Natural killer cell (primary cell): ENCODE measurements around the gene CCDC39. TPM values are rescaled to one million over a fixed set of nuclear protein-coding genes. Genes with fewer than 3 reads are reported as not detected.

Source experiments
- ATAC-seq, 3 donors: fragments of 150-1000 bp in 2 of 3; fragments of 200-7000 bp in 1 of 3; cut with Tn5 transposase; 1 replicate in 1 of 3; 2 replicates in 2 of 3; pipeline ENCODE4 v1.10.0; 2021; ENCODE audit warnings: mild to moderate bottlenecking in 2 of 3, moderate library complexity in 2 of 3
- DNase-seq, 2 donors: peaks; one replicate each; pipeline versions ENCODE4 v3.0.0 to v3.0.0-alpha.2; 2013 to 2021; ENCODE audit warnings: mixed read lengths in 1 of 2
- H3K27ac ChIP-seq: one replicate; pipeline ENCODE4 v1.5.1; 2013; ENCODE audit warnings: mild to moderate bottlenecking, low read length
- H3K27me3 ChIP-seq: one replicate; pipeline ENCODE4 v1.6.1; 2013; ENCODE audit warnings: low read length; ENCODE audit not compliant: control insufficient read depth, insufficient read depth
- H3K36me3 ChIP-seq: one replicate; pipeline ENCODE4 v1.6.1; 2013; ENCODE audit warnings: low read length; ENCODE audit not compliant: control insufficient read depth, insufficient read depth
- H3K4me1 ChIP-seq: one replicate; pipeline ENCODE4 v1.6.1; 2013; ENCODE audit warnings: low read length; ENCODE audit not compliant: control insufficient read depth, insufficient read depth
- H3K4me3 ChIP-seq: one replicate; pipeline ENCODE4 v1.5.1; 2013; ENCODE audit warnings: low read length
- H3K9me3 ChIP-seq: one replicate; pipeline ENCODE4 v1.6.1; 2013; ENCODE audit warnings: low read length; ENCODE audit not compliant: control insufficient read depth, insufficient read depth
- H3K27ac Mint-ChIP-seq, 2 donors: one replicate each; pipeline ENCODE4 v1.8.0; 2022; ENCODE audit warnings: mild to moderate bottlenecking in 2 of 2, mixed read lengths in 2 of 2, moderate library complexity in 1 of 2
- H3K27me3 Mint-ChIP-seq, 2 donors: one replicate each; pipeline ENCODE4 v1.8.0; 2022; ENCODE audit warnings: low read depth in 2 of 2, mixed read lengths in 2 of 2
- H3K36me3 Mint-ChIP-seq: one replicate; pipeline ENCODE4 v1.8.0; 2022; ENCODE audit warnings: mixed read lengths
- H3K4me1 Mint-ChIP-seq, 2 donors: one replicate each; pipeline ENCODE4 v1.8.0; 2022; ENCODE audit warnings: mixed read lengths in 2 of 2
- H3K4me3 Mint-ChIP-seq: one replicate; pipeline ENCODE4 v1.8.0; 2022; ENCODE audit warnings: mild to moderate bottlenecking, moderate library complexity, mixed read lengths
- H3K9me3 Mint-ChIP-seq, 2 donors: one replicate each; pipeline ENCODE4 v1.8.0; 2022; ENCODE audit warnings: mixed read lengths in 2 of 2
- WGBS: methylation state at CpG from one replicate; pipeline ENCODE4 v1.1.7; 2013; ENCODE audit warnings: missing lambda C conversion rate; ENCODE audit not compliant: insufficient coverage; 5-methylcytosine and 5-hydroxymethylcytosine counted together
- intact Hi-C: fragments of 100-400 bp; cut with micrococcal nuclease; formaldehyde crosslinking; loops from one replicate; pipeline ENCODE4 v1.14.2; 2022
- total RNA-seq, 4 donors: library from RNA; stranded (reverse); fragments of 120-200 nt in 1 of 4; gene quantifications; one replicate each; pipeline versions ENCODE4 v1.2.3 to v1.2.4, GENCODE V29; 2013 to 2022
- TF ChIP-seq, protein P1 (sequence below): fragments of 200-600 bp; IDR thresholded peaks from one replicate; pipeline ENCODE4 v1.8.0; 2022; ENCODE audit warnings: antibody characterized with exemption

CCDC39 gene
- total RNA-seq, 3 donors from 2014 or later (not counting 1 experiment from before 2014, with no cell fraction given), result not detected

DNA sequence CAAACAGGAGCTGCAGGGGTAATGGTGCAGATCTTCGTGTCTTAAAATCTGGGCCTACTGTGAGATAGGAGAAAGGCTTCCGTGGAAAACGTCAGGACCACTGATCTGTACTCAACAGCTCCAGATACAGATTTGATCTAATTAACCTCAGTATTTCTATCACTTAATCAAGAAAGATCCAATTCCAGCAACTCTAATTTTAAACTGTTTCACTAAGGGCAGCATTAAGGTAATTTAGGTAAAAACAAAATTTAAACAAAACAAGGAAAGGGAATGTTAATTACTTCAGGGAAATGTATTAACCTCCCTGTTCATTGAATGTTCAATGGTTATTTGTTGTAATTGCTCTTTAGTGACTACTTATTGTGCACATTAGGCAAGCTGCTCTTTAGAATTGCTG, 103.7 kb downstream of the CCDC39 start:
- intact Hi-C loops, result no loop called here
- Histone ChIP-seq H3K27me3 (peaks cover 6% of the 10 kb centered on the region), H3K27ac (no peak overlapping the region), H3K4me3 (no peak overlapping the region), H3K36me3 (no peaks in the 10 kb centered on the region), H3K9me3 (no peaks in the 10 kb centered on the region), H3K4me1 (no peaks in the 10 kb centered on the region)
- peaks cover 0 to 2% of the 10 kb centered on the region in 2 donors for H3K9me3 Mint-ChIP-seq
- DNase-seq, result no peak
- H3K4me1 Mint-ChIP-seq, result no peaks in the 10 kb centered on the region
- WGBS, result 92% methylated on average over 3 of the region's 3 CpGs
- TF ChIP-seq, protein P1, sequence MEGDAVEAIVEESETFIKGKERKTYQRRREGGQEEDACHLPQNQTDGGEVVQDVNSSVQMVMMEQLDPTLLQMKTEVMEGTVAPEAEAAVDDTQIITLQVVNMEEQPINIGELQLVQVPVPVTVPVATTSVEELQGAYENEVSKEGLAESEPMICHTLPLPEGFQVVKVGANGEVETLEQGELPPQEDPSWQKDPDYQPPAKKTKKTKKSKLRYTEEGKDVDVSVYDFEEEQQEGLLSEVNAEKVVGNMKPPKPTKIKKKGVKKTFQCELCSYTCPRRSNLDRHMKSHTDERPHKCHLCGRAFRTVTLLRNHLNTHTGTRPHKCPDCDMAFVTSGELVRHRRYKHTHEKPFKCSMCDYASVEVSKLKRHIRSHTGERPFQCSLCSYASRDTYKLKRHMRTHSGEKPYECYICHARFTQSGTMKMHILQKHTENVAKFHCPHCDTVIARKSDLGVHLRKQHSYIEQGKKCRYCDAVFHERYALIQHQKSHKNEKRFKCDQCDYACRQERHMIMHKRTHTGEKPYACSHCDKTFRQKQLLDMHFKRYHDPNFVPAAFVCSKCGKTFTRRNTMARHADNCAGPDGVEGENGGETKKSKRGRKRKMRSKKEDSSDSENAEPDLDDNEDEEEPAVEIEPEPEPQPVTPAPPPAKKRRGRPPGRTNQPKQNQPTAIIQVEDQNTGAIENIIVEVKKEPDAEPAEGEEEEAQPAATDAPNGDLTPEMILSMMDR, result no peak
- H3K36me3 Mint-ChIP-seq, result no peaks in the 10 kb centered on the region
- no peak overlapping the region for H3K4me3 Mint-ChIP-seq
- ATAC-seq, result no peak
- H3K27ac Mint-ChIP-seq, result no peak overlapping the region
- H3K27me3 Mint-ChIP-seq, result peaks cover 10 to 12% of the 10 kb centered on the region in 2 donors

DNA sequence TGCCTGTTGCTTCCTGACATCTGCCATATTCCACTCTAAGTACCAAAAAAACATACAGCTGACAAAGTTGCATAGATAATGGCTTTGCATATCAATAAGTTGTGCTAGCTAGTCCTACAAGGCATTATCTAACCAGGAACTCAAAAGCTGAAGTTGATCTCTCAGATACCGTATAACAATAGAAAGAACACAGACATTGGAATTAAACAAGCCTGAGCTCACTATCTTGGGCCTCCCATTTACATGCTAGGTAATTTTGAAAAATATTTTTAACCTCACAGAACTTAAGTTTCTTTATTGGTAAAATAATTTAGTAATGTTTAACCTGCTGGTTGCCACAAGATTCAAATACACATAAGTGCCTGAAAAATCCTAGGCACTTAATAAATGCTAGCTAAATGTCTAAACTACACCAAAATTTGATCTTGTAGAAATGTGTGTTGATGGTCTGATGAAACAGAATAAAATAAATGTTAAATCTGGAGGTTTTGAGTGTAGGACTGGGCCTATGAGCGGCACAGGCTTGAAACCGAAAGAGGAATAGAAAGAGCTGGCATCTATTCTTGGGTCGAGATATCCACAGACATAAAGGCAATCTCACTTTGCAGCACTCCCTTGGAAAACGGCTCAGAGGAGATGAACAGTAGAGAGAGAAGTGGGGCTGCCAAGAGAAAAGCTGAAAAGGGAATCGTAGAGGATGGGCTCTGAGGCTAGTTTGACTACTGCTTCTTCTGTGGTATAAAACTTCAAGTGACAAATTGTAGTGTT, 107.3 kb downstream of the CCDC39 start:
- Mint-ChIP-seq H3K4me1 (no peaks in the 10 kb centered on the region), H3K36me3 (no peaks in the 10 kb centered on the region), H3K4me3 (no peak overlapping the region), H3K27ac (no peak overlapping the region), H3K27me3 (peaks cover 11 to 21% of the 10 kb centered on the region in 2 donors), H3K9me3 (peaks cover 0 to 2% of the 10 kb centered on the region in 2 donors)
- intact Hi-C loops, result no loop called here
- ATAC-seq (no peak), DNase-seq (no peak)
- Histone ChIP-seq H3K9me3 (no peaks in the 10 kb centered on the region), H3K4me3 (no peak overlapping the region), H3K36me3 (no peaks in the 10 kb centered on the region), H3K27ac (no peak overlapping the region), H3K27me3 (no peaks in the 10 kb centered on the region), H3K4me1 (no peaks in the 10 kb centered on the region)
- 84% methylated on average over 6 of the region's 6 CpGs for WGBS
- TF ChIP-seq, protein P1, result no peak

DNA sequence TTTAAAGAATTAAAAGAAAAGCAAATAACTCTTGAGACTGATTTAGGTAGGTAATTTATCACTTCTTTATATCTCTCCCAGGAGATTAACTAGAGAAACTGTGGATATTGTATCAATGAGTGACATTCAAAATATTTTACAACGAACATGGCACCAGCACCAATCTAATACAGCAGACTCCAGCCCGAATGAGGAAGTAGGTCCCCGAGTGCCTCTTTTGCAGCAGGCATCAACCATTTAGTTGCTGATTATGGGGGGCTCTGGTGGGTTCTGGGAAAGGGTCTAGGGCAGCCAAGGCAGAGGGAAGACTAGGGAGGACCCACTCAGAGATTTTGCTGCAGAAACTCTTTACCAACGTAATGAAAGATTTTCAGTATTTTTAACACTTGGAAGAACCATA, 109.1 kb downstream of the CCDC39 start:
- Histone ChIP-seq H3K36me3 (no peaks in the 10 kb centered on the region), H3K27ac (no peak overlapping the region), H3K4me3 (no peak overlapping the region), H3K4me1 (no peaks in the 10 kb centered on the region), H3K27me3 (no peaks in the 10 kb centered on the region), H3K9me3 (no peaks in the 10 kb centered on the region)
- TF ChIP-seq, protein P1, result no peak
- no peak for ATAC-seq
- H3K4me1 Mint-ChIP-seq, result no peaks in the 10 kb centered on the region
- H3K27me3 Mint-ChIP-seq, result peaks cover 4 to 9% of the 10 kb centered on the region in 2 donors
- H3K4me3 Mint-ChIP-seq, result no peak overlapping the region
- peaks cover 0 to 4% of the 10 kb centered on the region in 2 donors for H3K9me3 Mint-ChIP-seq
- 81% methylated on average over 3 of the region's 4 CpGs for WGBS
- no peak overlapping the region for H3K27ac Mint-ChIP-seq
- no peak for DNase-seq
- no peaks in the 10 kb centered on the region for H3K36me3 Mint-ChIP-seq
- intact Hi-C loops, result no loop called here

DNA sequence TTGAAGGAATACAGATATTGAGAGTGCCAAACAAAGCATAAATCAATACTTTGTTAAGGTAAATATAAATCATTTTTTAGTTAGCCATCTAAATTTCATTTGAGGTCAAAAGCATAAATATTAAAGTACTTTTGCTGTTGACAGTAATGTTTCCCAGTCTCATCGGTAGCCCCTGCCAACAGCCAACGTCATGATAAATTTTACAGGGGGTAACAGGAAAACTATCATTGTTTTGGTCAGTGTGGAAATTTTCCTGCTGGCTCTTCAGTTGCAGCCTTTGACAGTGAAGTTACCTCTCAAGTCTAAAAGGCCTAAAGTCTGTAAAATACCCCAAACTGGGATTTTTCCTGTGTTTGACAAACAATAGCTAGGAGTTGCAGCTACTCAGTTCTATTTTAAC, 114.6 kb downstream of the CCDC39 start:
- intact Hi-C loops, result no loop called here
- H3K4me3 ChIP-seq, result no peak overlapping the region
- Mint-ChIP-seq H3K4me3 (no peak overlapping the region), H3K27me3 (peaks cover 2 to 9% of the 10 kb centered on the region in 2 donors), H3K36me3 (peaks cover 1% of the 10 kb centered on the region), H3K4me1 (no peaks in the 10 kb centered on the region), H3K9me3 (peaks cover 3 to 6% of the 10 kb centered on the region in 2 donors), H3K27ac (no peak overlapping the region)
- H3K4me1 ChIP-seq, result no peaks in the 10 kb centered on the region
- TF ChIP-seq, protein P1, result no peak
- H3K27ac ChIP-seq, result no peak overlapping the region
- ATAC-seq (no peak), DNase-seq (no peak)
- no peaks in the 10 kb centered on the region for H3K27me3 ChIP-seq
- 89% methylated on average over 2 of the region's 2 CpGs for WGBS
- H3K9me3 ChIP-seq, result no peaks in the 10 kb centered on the region
- H3K36me3 ChIP-seq, result no peaks in the 10 kb centered on the region
